GM12874 (cell line): ENCODE measurements around the gene NASP.

Experiments
- CTCF ChIP-seq: IDR thresholded peaks from 2 replicates; pipeline ENCODE4 v1.5.1; 2011; ENCODE audit warnings: low read depth, mild to moderate bottlenecking, control low read depth, low read length, moderate library complexity; ENCODE audit not compliant: insufficient read depth

Gene NASP

GRCh38 chr1:45615885-45616284, 32.0 kb downstream of the NASP start:
- TF ChIP-seq CTCF: no peak

- no peak for TF ChIP-seq CTCF
Measured at GRCh38 chr1:45617618-45618017, 33.8 kb downstream of the NASP start.

GRCh38 chr1:45619149-45619921, 35.5 kb downstream of the NASP start:
- TF ChIP-seq CTCF: no peak

GRCh38 chr1:45620588-45621500, 37.0 kb downstream of the NASP start:
- no peak for TF ChIP-seq CTCF

GRCh38 chr1:45621501-45621836, 37.6 kb downstream of the NASP start:
- no peak for TF ChIP-seq CTCF

GRCh38 chr1:45621895-45622523, 38.2 kb downstream of the NASP start:
- TF ChIP-seq CTCF: no peak
